AG04449 (cell line): ENCODE results near the gene PLSCR4.

ENCODE experiments used
- CTCF ChIA-PET: fragments of 350-600 bp; formaldehyde crosslinking; extraction: SDS; loops from one replicate; lab custom pipeline; 2021; ENCODE audit warnings: antibody characterized with exemption; lab: Yijun Ruan, JAX
- POLR2A ChIA-PET: fragments of 400-600, 350-600 bp; formaldehyde crosslinking; extraction: SDS; loops from one replicate; lab custom pipeline; 2020; ENCODE audit warnings: antibody characterized with exemption, inconsistent platforms; lab: Yijun Ruan, JAX
- DNase-seq: peaks from one replicate; pipeline ENCODE4 v3.0.0-alpha.2; 2010; ENCODE audit warnings: low read depth, low spot score
- H3K4me3 ChIP-seq: 2 replicates; pipeline ENCODE4 v1.5.1; 2011; ENCODE audit warnings: low read depth, mild to moderate bottlenecking, control low read depth, low read length
- TF ChIP-seq, protein P1 (sequence below): IDR thresholded peaks from one replicate; pipeline ENCODE4 v1.5.1; 2011; ENCODE audit warnings: mild to moderate bottlenecking, moderate library complexity, low read length, control low read depth, inconsistent platforms; ENCODE audit not compliant: insufficient read depth; ENCODE audit errors: missing control alignments

Gene PLSCR4

DNA sequence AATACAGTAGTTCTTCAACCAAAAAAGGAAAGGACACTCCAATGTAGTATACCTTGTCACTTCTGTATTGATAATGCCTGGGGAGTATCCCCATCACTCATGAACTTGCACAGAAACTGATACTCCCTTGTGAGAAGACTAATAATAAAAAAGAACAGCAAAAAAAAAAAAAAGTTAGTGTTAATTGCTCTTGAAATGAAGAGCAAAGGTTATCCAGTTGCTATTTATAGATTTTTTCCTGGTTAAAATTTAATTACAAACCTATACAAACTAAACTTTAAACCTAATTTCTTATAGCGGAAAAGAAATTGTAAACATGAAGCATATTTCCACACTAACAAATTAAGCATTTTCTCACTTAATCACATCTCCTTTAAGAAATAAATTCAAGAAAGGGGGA lies 96.6 kb downstream of the PLSCR4 start:
- H3K4me3 ChIP-seq, result no peak overlapping the region
- POLR2A ChIA-PET, result no interaction called here
- no peak for DNase-seq
- CTCF ChIA-PET, result no interaction called here
- TF ChIP-seq, protein P1, sequence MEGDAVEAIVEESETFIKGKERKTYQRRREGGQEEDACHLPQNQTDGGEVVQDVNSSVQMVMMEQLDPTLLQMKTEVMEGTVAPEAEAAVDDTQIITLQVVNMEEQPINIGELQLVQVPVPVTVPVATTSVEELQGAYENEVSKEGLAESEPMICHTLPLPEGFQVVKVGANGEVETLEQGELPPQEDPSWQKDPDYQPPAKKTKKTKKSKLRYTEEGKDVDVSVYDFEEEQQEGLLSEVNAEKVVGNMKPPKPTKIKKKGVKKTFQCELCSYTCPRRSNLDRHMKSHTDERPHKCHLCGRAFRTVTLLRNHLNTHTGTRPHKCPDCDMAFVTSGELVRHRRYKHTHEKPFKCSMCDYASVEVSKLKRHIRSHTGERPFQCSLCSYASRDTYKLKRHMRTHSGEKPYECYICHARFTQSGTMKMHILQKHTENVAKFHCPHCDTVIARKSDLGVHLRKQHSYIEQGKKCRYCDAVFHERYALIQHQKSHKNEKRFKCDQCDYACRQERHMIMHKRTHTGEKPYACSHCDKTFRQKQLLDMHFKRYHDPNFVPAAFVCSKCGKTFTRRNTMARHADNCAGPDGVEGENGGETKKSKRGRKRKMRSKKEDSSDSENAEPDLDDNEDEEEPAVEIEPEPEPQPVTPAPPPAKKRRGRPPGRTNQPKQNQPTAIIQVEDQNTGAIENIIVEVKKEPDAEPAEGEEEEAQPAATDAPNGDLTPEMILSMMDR, result no peak

DNA sequence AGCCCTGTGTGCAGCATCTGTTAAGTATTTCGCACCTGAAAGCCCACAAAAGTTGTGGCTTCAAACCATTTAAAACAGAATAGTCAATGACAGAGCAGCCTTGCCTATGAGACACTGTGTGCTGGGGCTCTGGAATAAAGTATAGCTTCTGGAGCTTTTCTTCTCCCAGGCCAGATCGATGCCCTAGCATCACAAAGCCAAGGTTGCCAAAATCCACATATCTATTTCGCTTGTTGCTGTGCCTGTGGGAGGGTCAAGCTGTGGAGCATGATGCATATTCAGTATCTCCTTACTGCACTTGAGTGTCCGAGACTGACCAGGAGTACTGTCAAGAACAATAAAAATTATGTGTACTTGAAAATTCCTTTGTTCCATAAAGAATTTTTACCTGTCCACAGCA lies 97.5 kb downstream of the PLSCR4 start:
- CTCF ChIA-PET, result no interaction called here
- DNase-seq, result no peak
- TF ChIP-seq, protein P1, result no peak
- no peak overlapping the region for H3K4me3 ChIP-seq
- POLR2A ChIA-PET, result interaction anchor here (1.4 kb wide), 1 partner anchor 8 kb away, joined by 3 read pairs; the partner anchor contains the start of gene PLOD2

DNA sequence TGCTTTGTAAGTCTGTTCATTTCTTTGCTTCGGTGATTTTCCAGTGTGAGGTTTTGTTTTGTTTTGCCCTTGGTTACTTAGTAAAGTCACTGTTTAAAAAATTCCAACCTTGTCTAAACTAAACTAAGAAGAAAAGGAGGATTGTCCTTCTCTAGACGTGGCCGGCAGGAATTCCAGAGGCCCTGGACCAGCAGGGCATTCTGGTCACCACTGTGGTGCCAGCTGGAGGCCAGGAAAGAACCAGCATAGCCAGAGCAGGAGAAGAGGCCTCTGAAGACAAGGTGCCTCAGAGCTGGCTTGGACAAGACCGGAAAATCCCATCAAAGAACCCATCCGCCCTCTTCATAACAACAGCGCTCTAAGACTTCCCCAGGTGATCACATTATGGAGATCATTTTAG lies 98.1 kb downstream of the PLSCR4 start:
- ChIA-PET POLR2A (interaction anchor here (1.4 kb wide), 1 partner anchor 8 kb away, joined by 3 read pairs; the partner anchor contains the start of gene PLOD2), CTCF (no interaction called here)
- no peak for DNase-seq
- no peak overlapping the region for H3K4me3 ChIP-seq
- TF ChIP-seq, protein P1, result no peak

DNA sequence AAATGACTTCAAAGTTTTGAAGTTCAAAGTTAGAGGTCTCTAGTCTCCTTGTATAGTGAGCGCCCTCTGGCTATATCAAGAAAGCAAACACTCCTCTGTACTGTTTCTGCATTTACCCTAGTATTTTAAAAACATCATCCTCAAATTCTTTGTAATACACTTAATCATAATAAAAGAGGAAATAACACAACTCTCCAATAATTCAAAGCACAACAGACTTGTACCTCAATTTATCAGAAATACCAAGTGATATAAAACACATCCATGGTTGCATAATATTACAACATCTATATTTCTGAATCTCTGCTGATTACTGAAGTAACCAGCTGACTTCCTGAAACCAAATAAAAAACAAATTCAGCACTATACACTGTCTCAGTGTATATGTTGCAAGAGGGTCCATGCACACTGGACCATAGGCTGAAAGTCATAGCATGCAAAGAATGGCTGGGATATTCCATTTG lies 102.4 kb downstream of the PLSCR4 start:
- TF ChIP-seq, protein P1, result no peak
- no peak for DNase-seq
- H3K4me3 ChIP-seq, result no peak overlapping the region
- ChIA-PET CTCF (interaction anchor here (1.6 kb wide), 2 partner anchors 14 to 83 kb away, joined by 5 to 6 read pairs; no protein-coding TSS in a partner anchor), POLR2A (interaction anchor here (1.6 kb wide), 1 partner anchor 13 kb away, joined by 3 read pairs; no protein-coding TSS in a partner anchor)

DNA sequence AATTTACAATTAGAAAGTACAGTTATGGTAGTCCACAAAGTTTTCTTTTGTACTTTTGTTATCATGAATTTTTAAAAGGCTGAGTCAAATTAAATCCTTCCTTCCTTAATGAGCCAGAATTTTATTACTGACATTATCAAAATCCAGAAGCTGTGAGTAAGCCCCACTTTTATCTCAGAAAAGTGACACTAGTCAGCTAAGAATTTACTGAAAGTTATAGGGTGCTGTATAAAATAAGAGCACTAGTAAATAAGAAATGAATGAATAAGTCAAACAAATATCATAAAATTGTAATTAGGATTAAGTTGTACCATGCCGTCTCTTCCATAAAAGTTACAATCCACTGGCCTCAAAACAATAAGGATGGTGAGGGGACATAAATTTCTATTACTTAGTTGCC lies 105.3 kb downstream of the PLSCR4 start:
- DNase-seq, result no peak
- POLR2A ChIA-PET, result no interaction called here
- no peak overlapping the region for H3K4me3 ChIP-seq
- CTCF ChIA-PET, result interaction anchor here (1.0 to 2.8 kb wide), 7 partner anchors 11 to 44 kb away, joined by 3 to 21 read pairs (median 6); partner anchors contain the start of gene PLOD2
- TF ChIP-seq, protein P1, result no peak

DNA sequence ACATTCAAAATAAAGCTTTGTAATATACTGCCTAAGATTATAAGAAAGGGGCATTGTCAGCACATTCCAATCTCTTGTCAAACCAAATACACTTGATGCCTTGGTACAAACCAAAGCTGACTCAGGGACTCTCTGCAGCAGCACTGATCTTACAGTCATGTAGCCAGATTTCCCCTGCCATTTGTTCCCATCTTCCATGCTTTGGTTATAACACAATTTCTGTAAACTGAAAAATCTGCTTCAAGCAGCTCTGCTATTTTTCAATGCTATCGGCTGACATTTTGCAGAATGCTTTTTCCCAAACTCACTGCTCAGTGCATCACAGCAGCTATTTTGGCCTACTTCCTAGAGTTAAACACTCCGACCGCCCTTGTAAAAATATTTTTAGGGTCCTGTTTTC lies 108.1 kb downstream of the PLSCR4 start:
- ChIA-PET POLR2A (interaction anchor here (0.9 kb wide), 1 partner anchor 18 kb away, joined by 3 read pairs; no protein-coding TSS in a partner anchor), CTCF (interaction anchor here (1.4 kb wide), 2 partner anchors 8 to 15 kb away, joined by 4 to 5 read pairs; no protein-coding TSS in a partner anchor)
- TF ChIP-seq, protein P1, result no peak
- no peak for DNase-seq
- H3K4me3 ChIP-seq, result no peak overlapping the region
